PFSK-1 (cell line): ENCODE measurements around the gene TRIM9.

ENCODE experiments used
- FOXP2 ChIP-seq: optimal IDR thresholded peaks from 2 replicates; pipeline ENCODE3; 2011; ENCODE audit warnings: borderline replicate concordance, control low read depth, inconsistent platforms; ENCODE audit not compliant: insufficient read depth; ENCODE audit errors: extremely low read length, extremely low read depth
- POLR2AphosphoS5 ChIP-seq: IDR thresholded peaks from 2 replicates; pipeline ENCODE4 v1.6.1; 2012; ENCODE audit warnings: low read depth, mild to moderate bottlenecking, control low read depth, low read length, moderate library complexity
- SIN3A ChIP-seq: IDR thresholded peaks from 2 replicates; pipeline ENCODE4 v1.6.1; 2012; ENCODE audit warnings: mild to moderate bottlenecking, low read length, moderate library complexity, borderline replicate concordance; ENCODE audit not compliant: insufficient read depth
- TAF1 ChIP-seq: IDR thresholded peaks from 2 replicates; pipeline ENCODE4 v1.6.1; 2012; ENCODE audit warnings: low read length, control low read depth, borderline replicate concordance; ENCODE audit not compliant: insufficient read depth
- TF ChIP-seq, protein P1 (sequence below), 2 experiments: IDR thresholded peaks; 2 replicates each; pipeline versions ENCODE4 v1.6.1 to v1.8.0; 2011 to 2012; ENCODE audit warnings: low read depth in 2 of 2, low read length in 2 of 2, control low read depth in 1 of 2, inconsistent platforms in 1 of 2, mild to moderate bottlenecking in 1 of 2, moderate library complexity in 1 of 2; ENCODE audit not compliant: insufficient read depth in 1 of 2

TRIM9 gene

DNA sequence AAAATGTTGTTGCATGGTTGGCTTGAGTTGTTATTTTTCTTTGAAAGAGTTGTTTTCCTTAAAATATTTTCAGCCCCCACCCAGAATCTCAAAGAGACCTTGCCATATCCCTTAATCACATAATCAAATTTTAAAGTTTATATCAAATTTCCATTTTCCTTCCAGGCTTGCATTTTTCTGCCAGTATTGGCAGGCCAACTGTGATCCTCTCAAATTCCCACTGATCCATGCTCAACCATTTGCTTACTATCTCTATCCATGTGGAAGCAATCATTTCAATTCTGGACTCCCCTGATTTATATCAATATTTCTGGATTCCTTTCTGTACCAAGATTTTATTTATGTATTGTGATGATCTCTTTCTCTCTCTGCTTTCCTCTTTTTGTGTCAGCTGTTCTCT lies 86.5 kb downstream of the TRIM9 start:
- TF ChIP-seq FOXP2, result no peak
- TF ChIP-seq TAF1, result no peak
- TF ChIP-seq, protein P1, sequence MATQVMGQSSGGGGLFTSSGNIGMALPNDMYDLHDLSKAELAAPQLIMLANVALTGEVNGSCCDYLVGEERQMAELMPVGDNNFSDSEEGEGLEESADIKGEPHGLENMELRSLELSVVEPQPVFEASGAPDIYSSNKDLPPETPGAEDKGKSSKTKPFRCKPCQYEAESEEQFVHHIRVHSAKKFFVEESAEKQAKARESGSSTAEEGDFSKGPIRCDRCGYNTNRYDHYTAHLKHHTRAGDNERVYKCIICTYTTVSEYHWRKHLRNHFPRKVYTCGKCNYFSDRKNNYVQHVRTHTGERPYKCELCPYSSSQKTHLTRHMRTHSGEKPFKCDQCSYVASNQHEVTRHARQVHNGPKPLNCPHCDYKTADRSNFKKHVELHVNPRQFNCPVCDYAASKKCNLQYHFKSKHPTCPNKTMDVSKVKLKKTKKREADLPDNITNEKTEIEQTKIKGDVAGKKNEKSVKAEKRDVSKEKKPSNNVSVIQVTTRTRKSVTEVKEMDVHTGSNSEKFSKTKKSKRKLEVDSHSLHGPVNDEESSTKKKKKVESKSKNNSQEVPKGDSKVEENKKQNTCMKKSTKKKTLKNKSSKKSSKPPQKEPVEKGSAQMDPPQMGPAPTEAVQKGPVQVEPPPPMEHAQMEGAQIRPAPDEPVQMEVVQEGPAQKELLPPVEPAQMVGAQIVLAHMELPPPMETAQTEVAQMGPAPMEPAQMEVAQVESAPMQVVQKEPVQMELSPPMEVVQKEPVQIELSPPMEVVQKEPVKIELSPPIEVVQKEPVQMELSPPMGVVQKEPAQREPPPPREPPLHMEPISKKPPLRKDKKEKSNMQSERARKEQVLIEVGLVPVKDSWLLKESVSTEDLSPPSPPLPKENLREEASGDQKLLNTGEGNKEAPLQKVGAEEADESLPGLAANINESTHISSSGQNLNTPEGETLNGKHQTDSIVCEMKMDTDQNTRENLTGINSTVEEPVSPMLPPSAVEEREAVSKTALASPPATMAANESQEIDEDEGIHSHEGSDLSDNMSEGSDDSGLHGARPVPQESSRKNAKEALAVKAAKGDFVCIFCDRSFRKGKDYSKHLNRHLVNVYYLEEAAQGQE (IDR thresholded peaks at IDR 0.05; ENCODE audit: insufficient read depth in 1 of 2, low read depth in 2 of 2, low read length in 2 of 2), result no peak
- TF ChIP-seq SIN3A, result no peak
- TF ChIP-seq POLR2AphosphoS5, result no peak

DNA sequence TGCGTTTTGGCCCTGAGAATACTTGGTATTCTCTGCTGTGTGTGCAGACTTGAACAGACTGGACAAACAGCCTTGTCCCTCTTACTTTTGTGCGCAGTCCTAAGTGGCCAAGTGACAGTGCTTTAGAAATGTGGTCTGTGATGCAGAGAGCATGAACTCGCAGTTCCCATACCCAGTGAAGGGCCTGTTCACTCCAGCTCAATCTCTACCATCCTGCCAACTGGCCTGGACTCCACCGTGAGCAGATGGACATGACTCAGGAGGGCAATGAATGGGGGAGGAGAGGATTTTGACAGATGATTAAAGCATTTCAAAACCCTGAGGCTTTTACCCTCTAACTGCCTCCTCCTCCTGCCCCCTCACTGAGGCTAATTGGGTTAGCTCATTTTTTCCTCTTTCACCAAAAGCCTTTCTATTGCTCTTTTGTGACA lies 88.1 kb downstream of the TRIM9 start:
- TF ChIP-seq POLR2AphosphoS5, result no peak
- TF ChIP-seq SIN3A, result no peak
- no peak for TF ChIP-seq TAF1

DNA sequence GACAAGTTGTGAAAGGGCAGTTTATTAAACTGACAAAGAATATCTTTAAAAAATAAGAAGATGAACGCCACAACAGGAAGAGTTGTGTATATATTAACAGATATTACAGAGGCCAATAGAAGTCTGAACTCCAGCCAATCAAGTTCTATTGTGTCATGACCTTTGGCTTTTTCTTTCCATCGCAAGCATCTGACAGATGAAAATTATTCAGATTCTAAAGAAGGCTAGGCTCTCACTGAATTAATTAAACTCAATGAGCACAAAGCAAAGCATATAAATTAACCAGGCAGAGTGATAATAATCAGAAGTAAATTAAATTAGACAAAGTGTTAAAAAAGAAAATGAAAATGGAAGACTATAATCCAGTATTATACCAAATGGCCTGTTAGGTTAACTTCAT lies 88.6 kb downstream of the TRIM9 start:
- no peak for TF ChIP-seq POLR2AphosphoS5
- TF ChIP-seq SIN3A, result no peak

DNA sequence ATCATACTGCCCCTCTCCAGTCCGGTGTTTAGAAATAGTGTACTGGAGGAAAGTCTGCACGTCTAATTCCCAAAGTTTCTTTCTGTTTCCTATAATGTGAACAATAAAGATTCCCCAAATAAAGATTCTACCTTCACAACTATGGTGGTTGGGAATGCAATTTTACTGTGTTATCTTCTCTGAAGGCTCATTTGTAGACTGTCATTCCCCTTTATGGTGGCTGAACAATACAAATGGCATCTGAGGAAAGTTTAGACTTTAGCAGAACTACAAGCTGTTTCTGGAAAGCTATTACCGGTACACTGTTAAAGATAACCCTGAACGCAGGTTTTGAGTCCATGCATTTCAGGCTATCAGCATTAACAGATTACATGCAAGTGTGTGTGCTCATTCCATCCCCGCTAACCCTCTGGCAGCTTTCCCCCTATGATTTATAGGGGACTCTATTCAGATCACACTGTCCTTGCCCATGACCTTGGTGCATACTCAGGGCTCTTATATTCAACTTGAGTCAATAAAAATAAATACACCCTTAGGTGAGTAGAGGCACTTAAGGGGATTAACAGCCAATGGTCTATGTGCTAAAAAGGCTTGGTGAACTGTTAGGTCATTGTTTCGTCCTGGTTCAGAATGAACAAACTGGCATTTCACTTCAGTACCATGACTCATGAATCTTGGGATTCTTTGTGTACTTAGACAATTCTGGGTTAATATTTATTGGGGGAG lies 89.9 kb downstream of the TRIM9 start:
- TF ChIP-seq FOXP2, result no peak
- no peak for TF ChIP-seq TAF1
- no peak for TF ChIP-seq POLR2AphosphoS5
- TF ChIP-seq, protein P1 (IDR thresholded peaks at IDR 0.05; ENCODE audit: insufficient read depth in 1 of 2, low read depth in 2 of 2, low read length in 2 of 2), result no peak
- TF ChIP-seq SIN3A, result no peak

DNA sequence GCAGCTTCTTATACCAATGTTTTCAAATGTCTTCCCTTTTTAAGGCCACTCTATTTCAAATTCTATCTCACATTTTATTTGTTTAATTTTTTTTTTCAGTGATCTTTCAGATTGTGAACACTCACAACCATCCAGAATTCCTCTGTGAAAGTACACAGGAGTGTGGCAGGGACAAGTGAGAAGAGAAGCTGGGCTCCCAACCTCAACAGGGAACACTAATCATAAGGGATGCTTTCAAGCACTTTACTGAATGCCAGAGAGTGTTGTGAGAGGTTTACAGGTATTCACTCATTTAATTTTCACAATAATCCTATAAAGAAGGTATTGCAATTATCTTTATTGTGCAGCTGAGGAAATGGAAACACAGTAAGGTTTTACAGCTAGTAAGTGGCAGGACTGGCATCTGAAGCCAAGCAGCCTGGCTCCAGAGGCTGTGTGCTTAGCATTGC lies 90.5 kb downstream of the TRIM9 start:
- TF ChIP-seq FOXP2 (no peak), TAF1 (no peak), POLR2AphosphoS5 (no peak), SIN3A (no peak)
- TF ChIP-seq, protein P1 (IDR thresholded peaks at IDR 0.05; ENCODE audit: insufficient read depth in 1 of 2, low read depth in 2 of 2, low read length in 2 of 2), result no peak

DNA sequence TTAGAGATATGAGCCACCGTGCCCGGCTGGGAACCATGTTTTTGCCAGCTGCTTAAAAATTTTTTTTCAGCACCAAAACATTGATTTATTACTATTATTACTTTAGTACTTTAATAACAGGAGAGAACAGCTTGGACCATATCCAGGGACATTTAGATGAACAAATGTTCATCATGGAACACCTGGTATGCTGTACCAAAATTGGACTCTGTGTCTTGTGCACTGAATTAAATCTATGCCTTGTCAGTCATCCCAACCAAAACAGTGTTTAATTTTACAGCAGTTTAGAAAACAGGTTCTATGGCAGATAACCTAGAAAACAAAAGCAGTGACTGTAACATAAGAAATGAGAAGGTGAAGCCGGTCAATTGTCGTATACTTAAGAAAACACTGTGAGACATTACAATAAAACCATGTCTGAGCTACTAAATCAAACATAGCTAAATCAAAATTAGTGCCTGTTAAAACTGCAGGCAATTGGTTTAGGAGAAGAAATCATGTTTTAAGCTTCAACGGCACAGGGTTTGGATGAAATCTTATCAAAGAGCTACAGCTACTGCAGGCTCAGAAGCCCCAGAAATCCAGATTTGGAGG lies 92.4 kb downstream of the TRIM9 start:
- TF ChIP-seq TAF1 (no peak), POLR2AphosphoS5 (no peak), SIN3A (no peak), FOXP2 (no peak)
- TF ChIP-seq, protein P1 (IDR thresholded peaks at IDR 0.05; ENCODE audit: insufficient read depth in 1 of 2, low read depth in 2 of 2, low read length in 2 of 2), result no peak
